HepG2 (cell line): Measurements from ENCODE around the gene SLC22A31. TPM values are rescaled to one million over a fixed set of nuclear protein-coding genes. Genes with fewer than 3 reads are reported as not detected.
"Not testable (repeated sequence)": the region's sequence is repeated elsewhere in the genome, so short reads cannot be mapped to it uniquely, and the experiment has no call there.

ENCODE experiments used
- ATAC-seq: fragments of 200-7000 bp; cut with Tn5 transposase; 3 replicates; pipeline ENCODE4 v1.9.1; 2020; ENCODE audit warnings: mild to moderate bottlenecking, moderate library complexity
- BruUV-seq: library from RNA; stranded (reverse); fragments of 400-500 nt; replicated peaks from 2 replicates; lab custom pipeline; 2021; lab: Mats Ljungman, UMichigan
- CTCF ChIA-PET: fragments of 300-600 bp; formaldehyde crosslinking; extraction: SDS; loops from one replicate; lab custom pipeline; 2021; ENCODE audit warnings: low total read pairs, inconsistent platforms, low intra/inter-chr PET ratio; lab: Yijun Ruan, JAX
- POLR2A ChIA-PET: fragments of 350-600 bp; sonication (Branson Sonifier 250); formaldehyde crosslinking; loops from one replicate; lab custom pipeline; 2020; ENCODE audit warnings: antibody characterized with exemption, inconsistent platforms; lab: Yijun Ruan, JAX
- DNase-seq: peaks from one replicate; pipeline ENCODE4 v3.0.0-alpha.2; 2015; ENCODE audit warnings: low spot score
- FAIRE-seq: peaks from 3 replicates; lab custom pipeline; 2011; peaks lifted over from hg19 to GRCh38; lab: Jason Lieb, UNC
- H2AFZ ChIP-seq: one replicate; pipeline ENCODE4 v1.6.1; 2011; ENCODE audit warnings: low read length, inconsistent platforms
- H3K27ac ChIP-seq: fragments of 300-600 bp; 3 replicates; pipeline ENCODE4 v1.8.0; 2011; ENCODE audit warnings: mixed run types, mild to moderate bottlenecking, mixed read lengths, low read length, inconsistent platforms; ENCODE audit not compliant: insufficient read depth; ENCODE audit errors: extremely low read length
- H3K27me3 ChIP-seq, 2 experiments: fragments of 200-600 bp in 1 of 2; 2 replicates in 1 of 2; 3 replicates in 1 of 2; pipeline versions ENCODE4 v1.6.0 to v1.8.0; 2011; ENCODE audit warnings: low read length in 2 of 2, mild to moderate bottlenecking in 2 of 2, moderate library complexity in 2 of 2, inconsistent platforms in 1 of 2; ENCODE audit not compliant: insufficient read depth in 2 of 2, control insufficient read depth in 1 of 2
- H3K36me3 ChIP-seq, 2 experiments: fragments of 200-600 bp in 1 of 2; replicated peaks in 1 of 2; 2 replicates in 1 of 2; 3 replicates in 1 of 2; pipeline versions ENCODE4 v1.5.1 to v1.8.0; 2011; ENCODE audit warnings: low read length in 2 of 2, inconsistent platforms in 1 of 2; ENCODE audit not compliant: insufficient read depth in 2 of 2, control insufficient read depth in 1 of 2
- H3K4me1 ChIP-seq: 2 replicates; pipeline ENCODE4 v1.5.1; 2012; ENCODE audit warnings: low read length, inconsistent platforms; ENCODE audit not compliant: insufficient read depth
- H3K4me2 ChIP-seq: 2 replicates; pipeline ENCODE4 v1.6.0; 2011; ENCODE audit warnings: low read depth, low read length, inconsistent platforms
- H3K4me3 ChIP-seq, 3 experiments: fragments of 200-600 bp in 1 of 3; sonication (generic), shearing (Covaris generic) in 1 of 3; replicated peaks in 1 of 3; 2 replicates each; pipeline ENCODE4 v1.5.1; 2011 to 2016; ENCODE audit warnings: low read length in 3 of 3, inconsistent platforms in 2 of 3, low read depth in 2 of 3, mild to moderate bottlenecking in 2 of 3, control low read depth in 1 of 3, mixed read lengths in 1 of 3; ENCODE audit not compliant: insufficient read depth in 1 of 3
- H3K79me2 ChIP-seq: one replicate; pipeline ENCODE4 v1.6.1; 2011; ENCODE audit warnings: low read length, inconsistent platforms; ENCODE audit not compliant: insufficient read depth
- H3K9ac ChIP-seq: 2 replicates; pipeline ENCODE4 v1.6.0; 2011; ENCODE audit warnings: mild to moderate bottlenecking, low read depth, low read length, inconsistent platforms; ENCODE audit not compliant: insufficient read depth
- H3K9me3 ChIP-seq: 2 replicates; pipeline ENCODE4 v1.5.1; 2012; ENCODE audit warnings: mild to moderate bottlenecking, low read length
- H4K20me1 ChIP-seq: 2 replicates; pipeline ENCODE4 v1.6.0; 2011; ENCODE audit warnings: inconsistent platforms, mild to moderate bottlenecking, low read length, moderate library complexity; ENCODE audit not compliant: insufficient read depth
- CHD4 ChIP-seq: fragments of 200-600 bp; sonication (generic); IDR thresholded peaks from 2 replicates; pipeline ENCODE4 v1.7.0; 2017; ENCODE audit warnings: mild to moderate bottlenecking, low read length, borderline replicate concordance
- FOXA1 ChIP-seq, 2 experiments: fragments of 450-650 bp in 1 of 2; sonication (generic) in 1 of 2; formaldehyde crosslinking in 1 of 2; IDR thresholded peaks; 2 replicates each; pipeline versions ENCODE4 v1.4.0 to v1.6.1; 2016 to 2020; ENCODE audit warnings: missing genetic modification reagents in 1 of 2
- HNRNPL ChIP-seq: fragments of 200-400 bp; formaldehyde crosslinking; IDR thresholded peaks from 2 replicates; pipeline ENCODE4 v1.6.1; 2017; ENCODE audit warnings: mild to moderate bottlenecking, low read depth, low read length
- MAFG ChIP-seq: sonication (generic); formaldehyde crosslinking; IDR thresholded peaks from 2 replicates; pipeline ENCODE4 v1.5.1; 2020; ENCODE audit warnings: mild to moderate bottlenecking, missing genetic modification reagents
- NCOA1 ChIP-seq: sonication (generic); formaldehyde crosslinking; IDR thresholded peaks from 2 replicates; pipeline ENCODE4 v1.9.0; 2021; ENCODE audit warnings: missing genetic modification reagents
- SSRP1 ChIP-seq: IDR thresholded peaks from 2 replicates; pipeline ENCODE4 v1.6.1; 2016; ENCODE audit warnings: control low read depth
- ZKSCAN1 ChIP-seq: fragments of 150-350 bp; IDR thresholded peaks from 2 replicates; pipeline ENCODE4 v1.6.1; 2014; ENCODE audit warnings: low read length
- ZMYM2 ChIP-seq: sonication (generic); formaldehyde crosslinking; IDR thresholded peaks from 2 replicates; pipeline ENCODE4 v1.8.0; 2022; ENCODE audit warnings: mild to moderate bottlenecking, missing genetic modification reagents
- ZNF263 ChIP-seq: sonication (generic); formaldehyde crosslinking; IDR thresholded peaks from 2 replicates; pipeline ENCODE4 v1.4.0; 2020; ENCODE audit warnings: missing genetic modification reagents
- WGBS: methylation state at CpG from one replicate; pipeline ENCODE4 v1.1.6; 2017; ENCODE audit warnings: low lambda C conversion rate; 5-methylcytosine and 5-hydroxymethylcytosine counted together
- in situ Hi-C: cut with HindIII; loops from 2 replicates; pipeline ENCODE4 v1.10.0; 2017; ENCODE audit warnings: low pct_unique_long_range_greater_than_20kb; ENCODE audit not compliant: extremely low pct_ligation_motif_present
- intact Hi-C: fragments of 100-400 bp; cut with micrococcal nuclease; formaldehyde crosslinking; loops from one replicate; pipeline ENCODE4 v1.10.0; 2022; ENCODE audit not compliant: unreplicated experiment
- polyA plus RNA-seq, 8 experiments: library from polyadenylated mRNA; depleted of rRNA in 3 of 8; stranded (reverse) in 7 of 8; unstranded in 1 of 8; fragments of >200 nt; fragmentation: Illumina TruSeq in 4 of 8; extraction: Trizol in 4 of 8; gene quantifications; 2 replicates each; pipeline versions ENCODE4 v1.2.1 to v1.2.3, GENCODE V29; 2011 to 2016; ENCODE audit warnings: low read depth in 4 of 8, missing spikeins in 1 of 8, mixed read lengths in 1 of 8; ENCODE audit not compliant: insufficient read depth in 1 of 8
- total RNA-seq, 5 experiments: library from RNA; depleted of rRNA; stranded (reverse); fragments of >200 nt; fragmentation: Illumina TruSeq; extraction: Trizol; gene quantifications; 2 replicates each; pipeline ENCODE4 v1.2.3, GENCODE V29; 2016; ENCODE audit warnings: low read depth in 1 of 5

SLC22A31 gene
- total and polyA plus RNA-seq, 2 of the 13 experiments (the other 11 are each of a cell fraction or from before 2014, with no cell fraction given), result 67.3 to 83.3 TPM

DNA sequence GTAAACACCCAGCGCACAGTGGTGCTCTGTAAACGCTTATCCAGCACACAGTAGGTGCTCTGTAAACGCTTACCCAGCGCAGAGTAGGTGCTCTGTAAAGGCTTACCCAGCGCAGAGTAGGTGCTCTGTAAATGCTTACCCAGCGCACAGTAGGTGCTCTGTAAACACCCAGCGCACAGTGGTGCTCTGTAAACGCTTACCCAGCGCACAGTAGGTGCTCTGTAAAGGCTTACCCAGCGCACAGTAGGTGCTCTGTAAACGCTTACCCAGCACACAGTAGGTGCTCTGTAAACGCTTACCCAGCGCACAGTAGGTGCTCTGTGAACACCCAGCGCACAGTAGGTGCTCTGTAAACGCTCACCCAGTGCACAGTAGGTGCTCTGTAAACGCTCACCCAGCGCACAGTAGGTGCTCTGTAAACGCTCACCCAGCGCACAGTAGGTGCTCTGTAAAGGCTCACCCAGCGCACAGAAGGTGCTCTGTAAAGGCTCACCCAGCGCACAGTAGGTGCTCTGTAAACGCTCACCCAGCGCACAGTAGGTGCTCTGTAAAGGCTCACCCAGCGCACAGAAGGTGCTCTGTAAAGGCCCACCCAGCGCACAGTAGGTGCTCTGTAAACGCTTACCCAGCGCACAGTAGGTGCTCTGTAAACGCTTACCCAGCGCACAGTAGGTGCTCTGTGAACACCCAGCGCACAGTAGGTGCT lies 14.3 kb downstream of the SLC22A31 start:
- peaks cover 44% of the 10 kb centered on the region for H4K20me1 ChIP-seq
- FAIRE-seq; H3K9me3 ChIP-seq; H3K79me2 ChIP-seq; POLR2A ChIA-PET; TF ChIP-seq FOXA1 (CRISPR knock-in tag; IDR thresholded peaks at IDR 0.05): not testable (repeated sequence)
- intact Hi-C loops, result loop anchor here (2.0 kb wide), 1 partner anchor 15 kb away; the partner anchor contains the start of gene SLC22A31
- TF ChIP-seq ZKSCAN1 (peak; percentile 99), FOXA1 (IDR thresholded peaks at IDR 0.05) (peak; percentile 25; the same call in 1 of the 2 replicates), CHD4 (peak; percentile 99), NCOA1 (CRISPR knock-in tag) (0 out of 2 replicates have a peak, but pooled peaks have one; percentile 6), ZMYM2 (peak; percentile 94), HNRNPL (0 out of 2 replicates have a peak, but pooled peaks have one; percentile 9), MAFG (0 out of 2 replicates have a peak, but pooled peaks have one; percentile 11), ZNF263 (0 out of 2 replicates have a peak, but pooled peaks have one; percentile 1), SSRP1 (peak; percentile 27; the same call in 1 of the 2 replicates)
- TF ChIP-seq, all 625 proteins: peak for 9; not testable (repeated sequence) for 616
- H2AFZ ChIP-seq, DNase-seq, BruUV-seq, ATAC-seq, H3K4me3 ChIP-seq, in situ Hi-C loops, H3K27ac ChIP-seq, H3K36me3 ChIP-seq, H3K4me2 ChIP-seq, H3K9ac ChIP-seq, CTCF ChIA-PET: not testable (repeated sequence)
- peaks cover 45% of the 10 kb centered on the region for H3K4me1 ChIP-seq
- H3K27me3 ChIP-seq, result peaks cover 1 to 34% of the 10 kb centered on the region in 2 experiments; a peak in 4 of 5 replicates
- 31% methylated on average over 6 of the region's 30 CpGs for WGBS
